T-helper 9 cell (primary cell): ENCODE data around the gene SMCR8.
"Not testable (repeated sequence)": the region's sequence is repeated elsewhere in the genome, so short reads cannot be mapped to it uniquely, and the experiment has no call there.

Experiments used
- DNase-seq: peaks from one replicate; pipeline ENCODE4 v3.0.0-alpha.2; 2020

Gene SMCR8

DNA sequence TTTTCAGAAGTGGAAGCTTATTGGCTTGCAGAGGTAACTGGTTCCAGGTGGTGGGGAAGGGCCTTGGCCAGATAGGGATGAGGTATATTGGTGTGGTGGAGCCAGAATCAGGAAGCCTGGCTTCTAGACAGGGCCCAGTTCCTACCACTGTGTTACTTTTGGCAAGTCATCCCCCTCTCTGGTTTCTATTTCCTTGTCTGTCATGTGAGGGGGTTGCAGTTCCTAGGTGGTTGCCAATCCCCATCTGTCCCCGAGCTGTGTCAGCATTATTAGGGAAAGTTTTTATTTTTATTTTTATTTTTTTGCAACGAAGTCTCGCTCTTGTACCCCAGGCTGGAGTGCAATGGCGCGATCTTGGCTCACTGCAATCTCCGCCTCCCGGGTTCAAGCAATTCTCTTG, 3.0 kb downstream of the SMCR8 start:
- no peak for DNase-seq

DNA sequence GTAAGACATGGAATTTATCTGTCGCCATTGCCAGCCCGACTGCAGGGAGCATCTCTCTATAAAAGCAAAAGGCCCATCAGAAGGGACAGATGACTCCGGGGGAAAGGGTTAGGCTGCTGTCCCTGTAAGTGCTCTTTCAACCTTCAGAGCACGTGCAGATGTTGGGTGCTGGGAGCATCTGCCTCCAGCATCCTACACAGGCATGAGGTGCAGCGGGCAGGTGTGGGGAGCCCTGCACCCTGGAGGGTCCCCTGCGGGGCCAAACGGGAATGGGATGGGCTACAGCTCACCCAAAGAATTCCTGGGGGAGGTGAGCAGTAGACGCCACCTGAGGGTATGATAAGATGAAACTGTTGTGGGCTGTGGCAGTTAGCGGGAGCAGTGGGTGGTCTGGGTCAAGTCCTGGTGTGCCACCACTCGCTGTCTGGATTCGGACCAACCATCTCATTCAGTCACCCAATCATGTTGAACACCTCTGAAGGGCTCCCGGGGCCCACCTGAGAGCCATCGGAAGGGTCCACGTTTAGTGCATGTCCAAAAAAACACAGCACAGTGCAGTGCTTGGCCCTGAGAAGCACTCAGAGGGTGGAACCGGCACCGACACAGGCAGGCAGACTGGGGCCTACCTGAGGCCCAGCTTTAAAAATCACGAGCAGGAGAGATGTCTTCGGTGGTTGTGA, 3.8 kb downstream of the SMCR8 start:
- no peak for DNase-seq

DNA sequence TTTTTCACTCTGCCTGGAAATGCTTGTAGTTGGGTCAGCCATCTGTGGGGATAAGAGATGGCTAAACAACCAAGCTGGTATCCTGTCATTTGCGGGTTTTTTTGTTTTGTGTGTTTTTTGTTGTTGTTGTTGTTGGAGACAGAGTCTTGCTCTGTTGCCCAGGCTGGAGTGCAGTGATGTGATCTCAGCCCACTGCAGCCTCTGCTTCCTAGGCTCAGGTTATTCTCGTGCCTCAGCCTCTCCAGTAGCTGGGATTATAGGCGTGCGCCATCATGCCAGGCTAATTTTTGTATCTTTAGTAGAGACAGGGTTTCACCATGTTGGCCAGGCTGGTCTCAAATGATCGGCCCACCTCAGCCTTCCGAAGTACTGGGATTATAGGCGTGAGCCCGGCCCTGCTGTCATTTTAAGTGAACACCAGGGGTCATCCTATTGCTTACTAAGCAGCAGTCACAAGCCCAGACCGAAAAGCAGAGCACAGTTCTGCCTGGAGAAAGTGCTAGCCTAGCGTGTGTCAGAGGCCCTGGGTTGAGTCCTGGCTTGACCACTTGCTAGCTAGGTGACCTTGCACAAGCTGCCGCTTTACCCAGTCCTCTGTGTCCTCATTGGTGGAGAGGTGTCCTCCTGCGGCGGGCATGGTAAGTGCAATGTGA, 4.6 kb downstream of the SMCR8 start:
- no peak for DNase-seq

DNA sequence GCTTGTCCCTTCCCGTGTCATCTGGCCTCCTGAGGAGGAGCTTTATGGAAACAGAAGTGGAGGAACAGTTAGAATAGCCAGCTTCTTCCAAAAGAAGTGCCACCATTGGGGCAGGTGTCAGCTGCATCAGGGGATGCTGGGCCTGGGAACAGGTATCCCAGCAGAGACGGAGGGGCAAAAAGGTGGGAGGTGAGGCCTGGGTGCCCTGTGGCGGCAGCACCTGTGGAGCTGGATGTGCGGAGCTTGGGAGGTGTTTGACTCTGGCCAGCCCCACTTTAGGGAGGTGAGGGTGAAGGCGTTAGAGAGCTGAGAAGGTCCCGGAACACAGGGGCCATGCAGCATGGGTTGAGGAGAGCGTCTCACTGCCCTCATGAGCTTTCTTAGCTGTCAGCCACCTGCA, 5.2 kb downstream of the SMCR8 start:
- DNase-seq: no peak

DNA sequence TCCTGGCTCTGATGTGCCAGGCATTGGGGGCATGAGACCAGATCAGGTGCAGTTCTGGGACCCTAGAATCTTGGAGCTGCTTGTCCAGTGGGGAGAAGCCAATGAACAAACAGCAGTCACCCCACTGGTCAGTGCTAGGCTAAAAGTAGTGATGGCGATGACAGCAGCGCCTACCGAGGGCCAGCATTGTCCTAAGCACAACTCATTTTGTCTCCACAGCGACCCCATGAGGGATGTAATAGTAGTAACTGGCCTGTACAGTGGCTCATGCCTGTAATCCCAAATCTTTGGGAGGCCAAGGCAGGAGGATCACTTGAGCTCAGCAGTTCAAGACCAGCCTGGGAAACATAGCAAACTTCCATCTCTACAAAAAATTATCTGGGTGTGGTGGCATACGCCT, 6.2 kb downstream of the SMCR8 start:
- DNase-seq: no peak

DNA sequence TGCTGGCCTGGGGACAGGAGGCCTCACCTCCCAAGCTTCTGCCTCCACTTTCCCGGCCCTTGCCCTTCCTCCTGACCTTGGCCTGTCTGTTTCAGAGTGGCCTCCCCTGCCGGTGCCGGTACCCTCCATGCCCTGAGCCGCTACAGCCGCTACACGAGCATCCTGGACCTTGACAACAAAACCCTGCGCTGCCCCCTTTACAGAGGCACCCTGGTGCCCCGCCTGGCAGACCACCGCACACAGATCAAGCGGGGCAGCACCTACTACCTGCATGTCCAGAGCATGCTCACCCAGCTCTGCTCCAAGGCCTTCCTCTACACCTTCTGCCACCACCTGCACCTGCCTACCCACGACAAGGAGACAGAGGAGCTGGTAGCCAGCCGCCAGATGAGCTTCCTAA, 7.4 kb downstream of the SMCR8 start:
- DNase-seq: no peak

DNA sequence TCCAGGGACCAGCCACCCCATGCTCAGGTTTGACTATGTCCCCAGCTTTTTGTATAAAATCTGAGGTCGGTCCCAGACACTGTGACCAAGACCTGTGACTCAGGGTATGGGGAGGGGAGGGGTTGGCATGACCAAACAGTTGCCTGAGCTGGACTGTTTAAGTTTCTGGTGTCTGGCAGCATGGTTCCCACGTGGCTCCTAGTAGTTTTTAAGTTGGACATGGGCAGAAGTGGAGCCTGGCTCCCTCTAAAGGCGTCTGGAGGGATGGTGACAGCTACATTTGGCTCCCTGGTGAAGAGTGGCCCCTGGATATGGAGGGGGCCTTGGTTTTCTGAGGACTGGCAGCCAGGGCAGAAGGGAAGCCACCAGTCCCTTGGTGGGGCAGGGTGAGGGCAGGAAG, 7.9 kb downstream of the SMCR8 start:
- no peak for DNase-seq

DNA sequence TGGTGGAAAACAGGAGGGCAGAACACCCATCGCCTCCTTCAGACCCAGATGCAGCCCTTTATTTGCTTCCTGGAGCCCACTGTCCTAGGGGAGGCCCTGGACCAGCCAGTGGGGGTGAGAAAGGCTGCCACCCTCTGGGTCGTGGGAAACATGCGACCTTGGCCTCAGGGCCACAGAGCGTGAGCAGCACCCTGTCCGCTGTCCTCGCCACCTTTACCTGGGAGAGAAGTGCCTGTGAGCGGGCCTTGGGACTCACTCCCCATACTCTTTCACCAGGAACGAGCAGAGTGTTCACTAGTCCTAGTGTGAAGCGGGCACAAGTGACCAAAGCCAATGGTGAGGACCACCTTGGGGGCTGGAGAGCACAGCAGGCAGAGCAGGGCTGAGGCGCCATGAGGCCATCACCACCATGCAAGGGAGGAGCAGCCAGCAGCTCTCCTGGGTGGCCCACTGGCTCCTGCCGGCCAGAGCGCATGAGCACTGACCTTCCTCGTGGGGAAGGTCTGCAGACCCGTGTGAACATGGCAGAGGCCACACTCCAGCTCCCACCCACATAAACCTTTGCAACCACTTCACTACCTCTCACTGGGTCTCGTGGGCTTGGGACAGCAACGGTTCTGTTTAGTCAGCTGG, 8.5 kb downstream of the SMCR8 start:
- no peak for DNase-seq

DNA sequence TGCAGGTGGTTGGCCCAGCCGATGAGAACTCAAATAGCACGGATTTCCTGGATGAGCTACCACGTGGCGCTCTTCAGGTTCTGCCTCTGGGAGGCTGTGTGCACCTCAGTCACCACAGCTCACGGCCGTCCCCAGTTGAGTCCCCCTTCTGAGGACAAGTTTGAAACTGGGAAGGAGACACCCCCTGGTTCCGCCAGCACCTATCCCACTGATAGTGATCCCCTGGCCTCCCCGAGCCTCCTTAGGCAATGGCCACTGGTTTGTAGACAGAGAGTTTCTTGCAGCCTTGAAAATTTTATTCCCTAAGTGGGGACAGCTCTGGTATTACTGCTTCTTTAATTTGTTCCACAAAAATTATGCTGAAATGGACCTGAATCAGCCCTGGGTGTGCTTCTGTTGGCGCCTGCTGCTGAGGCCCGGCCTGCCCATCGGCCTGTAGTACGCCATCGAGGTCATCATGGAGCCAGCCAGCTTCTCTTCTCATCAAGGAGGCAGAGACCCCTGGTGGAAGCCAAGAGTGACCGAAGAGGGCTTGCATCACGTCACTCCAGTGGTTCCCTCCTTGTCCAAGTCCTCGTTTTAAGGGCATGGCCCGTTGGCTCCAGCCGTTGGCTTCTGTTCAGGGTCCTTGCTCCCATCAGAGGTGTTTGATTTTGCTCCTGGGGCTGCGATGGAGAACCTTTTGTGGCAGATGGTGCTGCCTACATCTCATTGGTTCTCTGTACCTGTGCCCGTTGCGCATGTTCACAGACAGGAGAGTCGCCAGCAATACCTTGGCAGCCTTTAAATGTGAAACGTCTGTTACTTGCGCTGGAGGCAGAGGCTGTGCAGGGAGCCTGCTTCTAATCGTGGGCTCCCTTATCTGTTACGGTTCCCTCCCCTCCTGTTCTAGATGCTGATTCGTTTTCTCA, 9.3 kb downstream of the SMCR8 start:
- DNase-seq: no peak

DNA sequence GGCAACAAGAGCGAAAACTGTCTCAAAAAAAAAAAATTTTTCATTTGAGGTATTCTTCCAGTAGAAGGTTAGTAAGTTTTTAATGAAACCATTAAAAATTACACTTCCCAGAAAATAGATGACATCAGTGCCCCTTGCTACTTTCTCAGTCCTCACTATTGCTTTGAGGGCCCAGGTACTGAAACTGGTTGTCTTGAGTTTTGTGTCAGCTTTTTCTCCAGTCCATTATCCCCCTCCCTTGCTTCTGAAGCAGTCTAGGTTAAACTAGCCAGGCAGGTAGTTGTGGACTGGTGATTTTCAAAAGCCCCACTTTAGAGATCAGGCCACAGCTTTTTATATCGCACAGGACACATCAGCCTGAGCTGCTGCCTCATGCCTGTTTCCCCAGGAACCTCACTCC, 10.9 kb downstream of the SMCR8 start:
- no peak for DNase-seq

DNA sequence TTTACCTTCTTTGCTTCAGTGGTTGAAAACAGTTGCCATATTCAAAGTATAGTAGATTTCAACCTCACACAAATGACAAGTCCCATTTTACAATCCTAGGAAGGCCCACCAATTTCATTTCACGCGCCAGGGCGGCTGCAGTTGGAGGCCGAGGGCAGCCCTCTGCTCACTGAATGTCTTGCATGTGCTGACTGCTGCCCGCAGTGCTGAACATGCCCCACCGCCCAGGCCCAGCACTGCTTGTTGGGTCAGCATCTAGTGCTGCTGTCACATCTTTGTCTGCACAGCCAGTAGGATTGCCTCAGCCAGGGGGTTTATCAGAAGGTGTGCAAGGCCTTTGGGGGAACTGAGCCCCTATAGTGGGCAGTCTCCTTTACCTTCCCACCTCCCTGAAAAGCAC, 11.5 kb downstream of the SMCR8 start:
- no peak for DNase-seq

DNA sequence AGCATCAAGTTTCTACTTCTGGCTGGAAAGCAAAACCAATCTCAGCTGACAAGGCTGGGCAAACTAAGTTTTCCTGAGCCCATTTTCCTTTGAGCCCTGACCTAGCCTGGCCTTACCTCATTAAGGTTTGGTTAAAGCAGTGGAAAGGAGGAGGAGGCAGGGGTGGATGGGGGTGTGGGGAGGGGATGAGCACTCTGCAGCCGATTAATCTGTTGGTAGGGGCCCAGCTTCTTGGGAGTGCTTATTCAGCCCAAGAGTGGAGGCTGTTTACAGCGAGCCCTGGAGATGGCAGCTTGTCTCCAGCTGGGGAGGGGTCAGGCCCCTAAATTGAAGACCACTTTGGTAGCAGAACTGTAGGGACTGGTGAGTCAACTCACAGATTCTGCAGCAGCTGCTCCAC, 12.0 kb downstream of the SMCR8 start:
- no peak for DNase-seq

DNA sequence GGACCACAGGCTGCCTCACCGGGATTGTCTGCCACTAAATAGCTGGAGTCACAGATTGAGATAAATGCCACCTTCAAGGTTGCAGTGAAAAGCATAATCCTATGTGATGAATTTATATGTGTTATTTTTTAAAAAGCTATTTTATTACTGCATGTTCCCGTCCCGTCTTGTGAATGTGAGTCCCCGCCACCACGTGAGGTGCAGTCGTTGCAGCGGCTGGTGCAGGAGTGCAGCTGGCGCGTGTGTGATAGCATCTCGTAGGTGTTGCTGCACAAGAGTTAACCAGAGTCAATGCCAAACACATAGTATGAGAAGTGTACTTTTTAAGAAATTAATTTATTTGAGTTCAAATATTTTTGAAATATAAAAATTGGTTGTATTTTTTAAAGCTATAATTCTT, 12.5 kb downstream of the SMCR8 start:
- no peak for DNase-seq

DNA sequence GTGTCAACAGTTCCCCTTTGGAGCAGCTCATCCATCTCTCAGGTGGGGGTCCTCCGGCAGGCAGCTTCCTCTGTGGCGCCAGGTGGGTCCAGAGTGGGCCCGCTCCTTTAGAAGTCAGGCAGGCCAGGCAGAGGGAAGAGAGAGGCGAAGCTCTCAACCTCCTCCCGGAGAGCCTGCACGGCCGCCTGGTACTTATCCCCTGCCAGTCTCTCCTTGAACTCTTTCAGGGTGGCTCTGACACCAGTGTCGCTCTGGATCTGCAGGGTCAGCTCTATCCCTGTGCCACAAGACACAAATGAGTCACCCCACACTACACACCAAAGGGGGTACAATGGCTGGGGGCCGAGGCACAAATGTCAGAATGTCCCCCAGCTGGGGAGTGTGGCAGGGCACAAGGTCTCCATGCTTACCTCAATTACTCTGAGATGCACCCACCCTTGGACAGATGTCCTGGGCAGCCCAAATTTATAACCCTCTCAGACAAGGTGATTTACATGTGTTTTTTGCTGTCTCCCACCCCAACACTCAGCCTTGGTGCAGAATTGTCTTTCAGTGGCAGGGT, 13.6 kb downstream of the SMCR8 start:
- DNase-seq: no peak

DNA sequence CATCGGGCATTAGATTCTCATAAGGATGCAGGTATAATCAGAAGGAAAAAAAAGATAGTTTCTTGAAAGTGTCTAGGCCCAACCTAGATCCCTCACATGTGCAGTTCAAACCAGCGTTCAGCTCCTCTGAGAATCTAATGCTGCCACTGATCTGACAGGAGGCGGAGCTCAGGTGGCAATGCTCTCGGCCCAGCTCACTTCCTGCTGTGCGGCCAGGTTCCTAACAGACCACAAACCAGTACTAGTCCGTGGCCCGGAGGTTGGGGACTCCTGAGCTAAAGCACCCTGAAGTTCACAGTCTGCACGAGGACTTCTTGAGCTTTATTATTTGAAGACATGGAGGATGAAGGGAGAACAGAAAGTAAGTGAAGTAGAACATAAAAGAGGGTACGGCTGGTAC, 16.8 kb downstream of the SMCR8 start:
- DNase-seq: no peak

DNA sequence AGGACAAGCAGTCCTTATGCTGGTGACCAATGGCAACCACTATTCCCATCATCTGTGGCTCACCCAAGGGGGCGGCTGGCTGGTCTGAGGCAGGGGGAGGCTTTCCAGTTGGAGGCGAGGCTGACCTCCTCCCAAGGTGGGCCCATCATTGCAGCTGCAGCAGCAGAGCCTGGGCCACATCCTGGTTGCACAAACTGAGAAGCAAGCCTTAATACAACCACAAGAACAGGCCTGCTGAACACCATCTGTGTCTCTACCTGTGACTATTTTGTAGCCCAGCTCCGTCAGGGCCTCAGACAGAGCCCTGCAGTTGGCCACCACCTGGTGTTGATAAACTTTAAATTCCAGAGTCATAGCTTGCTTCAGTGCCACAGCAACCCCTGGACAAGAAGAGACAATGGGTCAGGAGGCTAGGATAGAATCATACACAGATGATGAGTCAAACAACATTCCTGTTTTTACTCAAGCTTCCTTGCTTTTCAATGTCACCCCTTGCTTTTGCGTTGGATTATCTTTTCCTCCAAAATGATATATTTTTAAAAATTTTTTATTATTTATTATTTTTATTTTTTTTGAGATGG, 17.9 kb downstream of the SMCR8 start:
- no peak for DNase-seq

DNA sequence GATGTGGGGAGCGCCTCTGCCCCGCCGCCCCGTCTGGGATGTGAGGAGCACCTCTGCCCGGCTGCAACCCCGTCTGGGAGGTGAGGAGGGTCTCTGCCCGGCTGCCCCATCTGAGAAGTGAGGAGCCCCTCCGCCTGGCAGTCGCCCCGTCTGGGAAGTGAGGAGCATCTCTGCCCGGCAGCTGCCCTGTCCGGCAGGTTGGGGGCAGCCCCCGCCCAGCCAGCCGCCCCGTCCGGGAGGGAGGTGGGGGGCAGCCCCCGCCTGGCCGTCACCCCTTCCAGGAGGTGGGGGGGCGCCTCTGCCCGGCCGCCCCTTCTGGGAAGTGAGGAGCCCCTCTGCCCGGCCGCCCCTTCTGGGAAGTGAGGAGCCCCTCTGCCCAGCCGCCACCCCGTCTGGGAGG, 23.1 kb downstream of the SMCR8 start:
- DNase-seq: not testable (repeated sequence)

DNA sequence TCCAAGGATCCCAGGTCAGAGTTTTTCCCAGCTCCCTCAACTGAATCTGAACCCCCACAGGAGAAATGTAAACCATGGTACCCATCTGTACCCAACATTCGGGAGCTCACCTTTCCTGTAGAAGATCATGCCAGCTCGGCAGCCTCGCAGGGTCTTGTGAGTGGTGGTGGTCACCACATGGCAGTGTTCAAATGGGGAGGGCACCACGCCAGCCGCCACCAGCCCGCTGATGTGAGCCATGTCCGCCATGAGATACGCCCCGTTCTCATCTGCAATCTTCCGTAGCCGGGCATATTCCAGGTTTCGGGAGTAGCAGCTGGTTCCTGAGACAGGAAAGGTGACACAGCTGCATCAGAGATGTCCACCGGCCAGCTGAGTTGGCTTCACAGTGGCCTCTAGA, 24.8 kb downstream of the SMCR8 start:
- no peak for DNase-seq

DNA sequence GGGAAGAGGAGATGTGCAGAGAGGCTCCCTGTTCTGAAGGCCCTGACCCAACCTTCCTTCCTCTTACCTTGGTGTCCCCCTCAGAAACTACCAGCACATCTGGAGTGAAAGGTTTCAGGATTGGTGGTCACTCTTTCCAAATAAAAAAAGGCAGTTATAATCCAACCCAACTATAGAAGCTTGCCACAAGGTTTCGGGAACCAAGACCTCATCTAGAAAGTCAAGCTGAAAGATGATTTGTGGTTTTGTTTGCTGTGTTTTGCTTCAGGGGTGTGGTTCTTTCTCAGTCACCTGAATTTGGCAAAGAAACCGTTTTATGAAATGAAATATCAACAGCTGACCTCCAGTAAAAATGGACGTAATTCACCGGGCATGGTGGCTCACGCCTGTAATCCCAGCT, 28.9 kb downstream of the SMCR8 start:
- no peak for DNase-seq

DNA sequence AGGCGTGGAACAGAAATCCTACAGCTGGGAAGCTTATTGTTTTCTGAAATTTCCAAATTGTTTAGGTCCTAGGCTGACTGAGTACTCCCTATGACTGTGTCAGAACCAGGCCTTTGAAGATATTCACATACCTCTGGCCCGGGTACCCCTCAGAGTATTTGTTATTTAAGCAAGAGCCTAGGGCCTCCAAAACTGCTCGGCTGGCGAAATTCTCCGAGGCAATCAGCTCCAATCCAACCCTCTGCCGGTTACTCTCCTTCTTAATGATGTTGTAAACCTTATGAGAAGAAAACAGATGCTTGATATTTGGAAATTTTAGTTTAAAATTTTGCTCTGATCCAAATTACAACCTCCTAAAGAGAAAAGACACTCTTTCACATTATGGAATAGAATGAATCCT, 38.4 kb downstream of the SMCR8 start:
- no peak for DNase-seq

DNA sequence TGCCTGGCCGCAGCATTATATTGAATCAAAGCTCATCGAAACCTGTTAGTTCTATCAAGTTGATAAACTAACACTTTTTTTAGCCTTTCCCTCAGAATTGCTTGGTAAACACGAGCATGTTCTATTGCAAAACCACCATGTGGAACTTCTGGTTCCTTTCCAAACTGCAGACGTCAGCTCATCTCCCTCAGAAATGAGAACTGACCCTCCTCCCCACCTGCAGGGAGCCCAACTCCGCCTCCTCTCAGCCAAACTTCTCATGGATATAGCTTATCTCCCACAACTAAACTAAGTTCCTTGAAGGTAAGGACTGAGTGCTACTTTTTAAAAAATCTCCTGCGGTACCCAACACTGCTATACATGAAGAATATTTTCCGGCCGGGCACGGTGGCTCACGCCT, 41.5 kb downstream of the SMCR8 start:
- DNase-seq: no peak

DNA sequence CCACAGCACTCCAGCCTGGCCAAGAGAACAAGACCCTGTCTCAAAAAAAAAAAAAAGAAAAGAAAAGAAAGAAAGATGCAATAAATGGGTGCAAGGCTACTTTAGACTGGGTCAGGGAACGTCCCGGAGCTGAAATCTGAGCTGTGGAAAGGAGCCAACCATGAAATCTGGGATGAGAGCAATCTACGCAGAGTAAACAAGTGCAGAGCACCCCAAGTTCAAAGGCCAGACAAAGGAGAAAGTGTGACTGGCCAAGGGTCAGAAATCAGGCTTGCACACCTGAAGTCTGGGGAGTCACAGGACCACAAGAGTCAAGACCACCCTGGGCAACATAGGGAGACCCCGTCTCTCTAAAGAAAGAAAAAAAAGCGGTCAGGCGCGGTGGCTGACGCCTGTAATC, 45.4 kb downstream of the SMCR8 start:
- DNase-seq: no peak
